SU-DHL-6 (cell line): Measurements from ENCODE around the gene PLCB1.

Experiments
- H2AFZ ChIP-seq: fragments of 200-600 bp; sonication (generic); 2 replicates; pipeline ENCODE4 v1.6.1; 2014; ENCODE audit warnings: low read depth, mild to moderate bottlenecking, moderate library complexity, mixed read lengths, antibody characterized with exemption, low read length; ENCODE audit not compliant: severe bottlenecking
- H3F3A ChIP-seq: fragments of 200-600 bp; shearing (Covaris generic); 2 replicates; pipeline ENCODE4 v1.6.0; 2016; ENCODE audit warnings: antibody characterized with exemption, mild to moderate bottlenecking; ENCODE audit not compliant: insufficient read depth
- H3K27ac ChIP-seq: fragments of 200-600 bp; sonication (generic); 2 replicates; pipeline ENCODE4 v1.5.1; 2016; ENCODE audit warnings: low read depth, mild to moderate bottlenecking, low read length, moderate library complexity, mixed read lengths
- H3K27me3 ChIP-seq: fragments of 200-600 bp; sonication (generic), shearing (Covaris generic); 2 replicates; pipeline ENCODE4 v1.6.0; 2014; ENCODE audit warnings: mild to moderate bottlenecking, low read length
- H3K36me3 ChIP-seq: fragments of 200-600 bp; sonication (generic); 2 replicates; pipeline ENCODE4 v1.6.1; 2014; ENCODE audit warnings: mild to moderate bottlenecking, low read length, mixed read lengths
- H3K4me2 ChIP-seq: fragments of 300-600, 200-600 bp; shearing (Covaris generic), sonication (generic); 2 replicates; pipeline ENCODE4 v1.6.0; 2014; ENCODE audit warnings: low read length, low read depth, mild to moderate bottlenecking; ENCODE audit not compliant: poor library complexity, severe bottlenecking
- H3K4me3 ChIP-seq: fragments of 200-600 bp; sonication (generic); 2 replicates; pipeline ENCODE4 v1.5.1; 2014; ENCODE audit warnings: antibody characterized with exemption, low read length, mild to moderate bottlenecking, mixed read lengths; ENCODE audit not compliant: insufficient read depth, poor library complexity, severe bottlenecking
- H3K79me2 ChIP-seq: fragments of 200-600 bp; sonication (generic); 2 replicates; pipeline ENCODE4 v1.6.1; 2014; ENCODE audit warnings: mild to moderate bottlenecking, low read length, moderate library complexity; ENCODE audit not compliant: insufficient read depth
- H3K9ac ChIP-seq: fragments of 200-600 bp; sonication (generic); 2 replicates; pipeline ENCODE4 v1.7.0; 2014; ENCODE audit warnings: mild to moderate bottlenecking, low read length
- H3K9me2 ChIP-seq: fragments of 200-600 bp; sonication (generic); replicated peaks from 2 replicates; pipeline ENCODE4 v1.6.1; 2014; ENCODE audit warnings: low read length; ENCODE audit not compliant: insufficient read depth
- H3K9me3 ChIP-seq: fragments of 200-600 bp; sonication (generic); 2 replicates; pipeline ENCODE4 v1.6.1; 2014; ENCODE audit warnings: low read length, mixed read lengths; ENCODE audit not compliant: insufficient read depth
- H4K20me1 ChIP-seq: fragments of 200-600 bp; sonication (generic); 2 replicates; pipeline ENCODE4 v1.6.1; 2014; ENCODE audit warnings: low read depth, mild to moderate bottlenecking, antibody characterized with exemption, low read length, moderate library complexity, mixed read lengths
- EZH2phosphoT487 ChIP-seq: fragments of 200-600 bp; sonication (generic), shearing (Covaris generic); conservative IDR thresholded peaks from 2 replicates; pipeline ENCODE4 v1.6.1; 2018; ENCODE audit warnings: mild to moderate bottlenecking, antibody characterized with exemption, low read length, moderate library complexity, mixed read lengths
- TF ChIP-seq, protein P1 (sequence below): fragments of 200-600 bp; sonication (generic); IDR thresholded peaks from one replicate; pipeline ENCODE4 v1.5.1; 2017; ENCODE audit warnings: antibody characterized with exemption, mild to moderate bottlenecking, low read length, moderate library complexity; ENCODE audit not compliant: insufficient read depth, poor library complexity, severe bottlenecking

Gene PLCB1

DNA sequence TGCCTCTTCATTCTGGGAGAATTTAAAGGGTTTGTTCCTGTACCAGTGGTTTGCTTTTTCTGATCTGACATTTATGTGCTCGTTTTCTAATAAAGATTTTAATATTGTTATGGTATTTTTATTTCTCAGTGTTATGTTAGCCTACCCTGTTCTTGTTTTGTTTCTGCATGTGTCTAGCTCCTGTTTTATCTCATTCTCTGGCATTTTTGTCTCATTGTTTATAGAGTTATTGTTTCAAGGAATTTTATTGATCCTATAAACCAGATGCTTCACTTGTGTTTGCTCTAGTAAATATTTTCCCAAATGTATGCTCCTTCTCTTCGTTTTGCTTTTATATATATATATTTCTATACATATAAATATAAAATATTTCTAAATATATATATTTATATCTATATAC, 152.8 kb downstream of the PLCB1 start:
- Histone ChIP-seq H3K36me3 (no peaks in the 10 kb centered on the region), H3K27me3 (no peaks in the 10 kb centered on the region), H2AFZ (no peak overlapping the region), H4K20me1 (no peaks in the 10 kb centered on the region), H3F3A (no peaks in the 10 kb centered on the region), H3K9me2 (no peaks in the 10 kb centered on the region), H3K79me2 (no peaks in the 10 kb centered on the region), H3K9me3 (no peaks in the 10 kb centered on the region), H3K27ac (no peak overlapping the region), H3K4me2 (no peak overlapping the region), H3K9ac (no peak overlapping the region), H3K4me3 (no peak overlapping the region)
- TF ChIP-seq, protein P1, sequence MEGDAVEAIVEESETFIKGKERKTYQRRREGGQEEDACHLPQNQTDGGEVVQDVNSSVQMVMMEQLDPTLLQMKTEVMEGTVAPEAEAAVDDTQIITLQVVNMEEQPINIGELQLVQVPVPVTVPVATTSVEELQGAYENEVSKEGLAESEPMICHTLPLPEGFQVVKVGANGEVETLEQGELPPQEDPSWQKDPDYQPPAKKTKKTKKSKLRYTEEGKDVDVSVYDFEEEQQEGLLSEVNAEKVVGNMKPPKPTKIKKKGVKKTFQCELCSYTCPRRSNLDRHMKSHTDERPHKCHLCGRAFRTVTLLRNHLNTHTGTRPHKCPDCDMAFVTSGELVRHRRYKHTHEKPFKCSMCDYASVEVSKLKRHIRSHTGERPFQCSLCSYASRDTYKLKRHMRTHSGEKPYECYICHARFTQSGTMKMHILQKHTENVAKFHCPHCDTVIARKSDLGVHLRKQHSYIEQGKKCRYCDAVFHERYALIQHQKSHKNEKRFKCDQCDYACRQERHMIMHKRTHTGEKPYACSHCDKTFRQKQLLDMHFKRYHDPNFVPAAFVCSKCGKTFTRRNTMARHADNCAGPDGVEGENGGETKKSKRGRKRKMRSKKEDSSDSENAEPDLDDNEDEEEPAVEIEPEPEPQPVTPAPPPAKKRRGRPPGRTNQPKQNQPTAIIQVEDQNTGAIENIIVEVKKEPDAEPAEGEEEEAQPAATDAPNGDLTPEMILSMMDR, result no peak
- TF ChIP-seq EZH2phosphoT487, result no peak

DNA sequence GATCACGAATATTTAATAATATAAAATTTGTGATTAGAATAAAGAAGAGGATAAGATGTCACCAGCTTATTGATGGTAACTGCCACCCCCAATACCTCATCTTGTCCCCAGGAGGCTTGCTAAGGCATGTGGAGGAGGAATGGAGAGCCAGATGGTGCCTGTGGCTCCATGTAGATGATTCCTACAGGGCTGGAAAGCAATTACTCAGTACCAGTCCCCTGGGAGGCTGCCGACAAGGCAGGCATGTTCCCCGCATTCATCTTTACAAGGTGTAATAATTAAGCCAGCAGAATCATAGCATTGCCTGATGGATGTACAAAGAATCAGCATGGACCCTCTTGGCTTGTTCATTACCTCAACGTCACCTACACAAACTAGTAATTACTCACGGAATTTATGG, 155.3 kb downstream of the PLCB1 start:
- Histone ChIP-seq H3K9ac (no peak overlapping the region), H3K9me2 (no peaks in the 10 kb centered on the region), H3K79me2 (no peaks in the 10 kb centered on the region), H4K20me1 (no peaks in the 10 kb centered on the region), H2AFZ (no peak overlapping the region), H3K4me3 (no peak overlapping the region), H3K27me3 (no peaks in the 10 kb centered on the region), H3K4me2 (no peak overlapping the region), H3K36me3 (no peaks in the 10 kb centered on the region), H3K27ac (no peak overlapping the region), H3K9me3 (no peaks in the 10 kb centered on the region), H3F3A (no peaks in the 10 kb centered on the region)
- TF ChIP-seq, protein P1, result no peak
- no peak for TF ChIP-seq EZH2phosphoT487

DNA sequence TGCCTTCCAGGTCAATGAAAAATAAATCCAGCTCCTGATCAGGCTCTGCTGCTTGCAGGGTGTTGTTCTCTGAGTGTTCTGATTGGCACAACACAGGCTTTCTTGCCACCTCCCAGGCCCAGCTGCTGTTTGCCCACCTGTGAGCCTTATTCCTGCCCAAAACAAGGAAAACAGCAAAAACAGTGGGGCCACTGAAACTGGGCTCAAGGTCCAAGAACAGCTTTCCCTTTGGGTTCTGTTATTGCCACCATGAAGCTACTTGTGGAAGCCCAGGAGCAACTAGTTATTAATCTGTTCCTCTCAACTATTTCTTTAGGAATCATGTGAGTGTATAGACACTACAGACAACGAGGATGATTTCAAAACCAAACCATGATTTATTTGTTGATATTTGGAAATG, 159.1 kb downstream of the PLCB1 start:
- Histone ChIP-seq H4K20me1 (no peaks in the 10 kb centered on the region), H3K36me3 (no peaks in the 10 kb centered on the region), H3F3A (no peaks in the 10 kb centered on the region), H3K9ac (no peak overlapping the region), H3K27ac (no peak overlapping the region), H3K4me2 (no peak overlapping the region), H3K27me3 (no peaks in the 10 kb centered on the region), H3K9me3 (no peaks in the 10 kb centered on the region), H3K4me3 (no peak overlapping the region), H2AFZ (no peak overlapping the region), H3K79me2 (no peaks in the 10 kb centered on the region), H3K9me2 (no peaks in the 10 kb centered on the region)
- TF ChIP-seq, protein P1, result no peak
- TF ChIP-seq EZH2phosphoT487, result no peak
